Measurements from ENCODE around the gene SFR1. TPM values are rescaled to one million over a fixed set of nuclear protein-coding genes. Genes with fewer than 3 reads are reported as not detected.
"Not testable (repeated sequence)": the region's sequence is repeated elsewhere in the genome, so short reads cannot be mapped to it uniquely, and the experiment has no call there.

Gene SFR1
- total RNA-seq, 1 donor from 2014 or later, result 13.6 TPM

GRCh38 chr10:104170610-104171254 is 48.8 kb downstream of the SFR1 start:
- intact Hi-C loops (cut with micrococcal nuclease), result no loop called here

- intact Hi-C loops (cut with micrococcal nuclease), result not testable (repeated sequence)
Observed at GRCh38 chr10:104174136-104174535, 52.2 kb downstream of the SFR1 start.

Other genes with a start within 250 kb of the SFR1 start
- 36.6 and 37.1 TPM in 2 replicates for gene STN1, start 204.0 kb upstream of the SFR1 start, total RNA-seq
- 26.8 and 27.4 TPM in 2 replicates for gene SLK, start 155.0 kb upstream of the SFR1 start, total RNA-seq
- not detected in 2 replicates for gene COL17A1, start 36.3 kb upstream of the SFR1 start, total RNA-seq
- gene CFAP43, start 110.2 kb downstream of the SFR1 start, total RNA-seq, result 0.09 TPM in 1 of 2 replicates, not detected in the other
- 134 and 141 TPM in 2 replicates for gene GSTO1, start 132.7 kb downstream of the SFR1 start, total RNA-seq
- 0.66 and 0.73 TPM in 2 replicates for gene GSTO2, start 147.0 kb downstream of the SFR1 start, total RNA-seq
- gene ITPRIP, start 216.3 kb downstream of the SFR1 start, total RNA-seq, result 20.1 and 20.2 TPM in 2 replicates
- 0.39 and 0.55 TPM in 2 replicates for gene CFAP58, start 231.7 kb downstream of the SFR1 start, total RNA-seq